ENCODE data around the gene STAT2. TPM values are rescaled to one million over a fixed set of nuclear protein-coding genes. Genes with fewer than 3 reads are reported as not detected.
A peak's percentile ranks its signal among the peaks of the same experiment; 100 is the strongest.

Gene STAT2
- total and polyA plus RNA-seq, 2 of the 13 experiments (the other 11 are each of a cell fraction or from before 2014, with no cell fraction given): 43.5 to 84.6 TPM

GRCh38 chr12:56333679-56334489 lies 26.0 kb downstream of the STAT2 start, which contains the start of gene PAN2 (continued):
- TF ChIP-seq PAXIP1 (CRISPR knock-in tag; conservative IDR thresholded peaks at IDR 0.05) (peak; percentile 45), SYNCRIP (IDR thresholded peaks at IDR 0.05; ENCODE audit: insufficient read depth, low read depth, low read length) (no peak), IRX3 (CRISPR knock-in tag; IDR thresholded peaks at IDR 0.05; ENCODE audit: borderline replicate concordance, low read depth) (no peak), ZMYM4 (CRISPR knock-in tag; IDR thresholded peaks at IDR 0.05) (peak; percentile 68), ELF1 (CRISPR knock-in tag; IDR thresholded peaks at IDR 0.05) (0 out of 2 replicates have a peak, but pooled peaks have one; percentile 17), FOSL2 (CRISPR knock-in tag; IDR thresholded peaks at IDR 0.05) (peak; percentile 30; the same call in 1 of the 2 replicates), SMARCC2 (IDR thresholded peaks at IDR 0.05) (no peak), HDAC2 (CRISPR knock-in tag; IDR thresholded peaks at IDR 0.05) (peak; percentile 29; the same call in 1 of the 2 replicates), HNRNPK (IDR thresholded peaks at IDR 0.05; ENCODE audit: low read depth, low read length, poor library complexity, severe bottlenecking) (peak; percentile 22), REL (CRISPR knock-in tag; conservative IDR thresholded peaks at IDR 0.05) (0 out of 2 replicates have a peak, but pooled peaks have one; percentile 63), STAT6 (CRISPR knock-in tag; IDR thresholded peaks at IDR 0.05; ENCODE audit: borderline replicate concordance) (peak; percentile 69; the same call in 1 of the 2 replicates), CENPBD1 (CRISPR knock-in tag; IDR thresholded peaks at IDR 0.05; ENCODE audit: borderline replicate concordance, low read depth) (no peak), MAX (IDR thresholded peaks at IDR 0.05) (peak; percentile 63; the same call in 1 of the 2 replicates), TEF (CRISPR knock-in tag; IDR thresholded peaks at IDR 0.05) (no peak), ERF (CRISPR knock-in tag; IDR thresholded peaks at IDR 0.05) (peak; percentile 68; the same call in 1 of the 2 replicates), HIC2 (CRISPR knock-in tag; IDR thresholded peaks at IDR 0.05; ENCODE audit: low read depth) (no peak), MEIS2 (CRISPR knock-in tag; IDR thresholded peaks at IDR 0.05) (no peak), ZNF75D (CRISPR knock-in tag; IDR thresholded peaks at IDR 0.05; ENCODE audit: borderline replicate concordance) (0 out of 2 replicates have a peak, but pooled peaks have one; percentile 41), HIVEP1 (CRISPR knock-in tag; IDR thresholded peaks at IDR 0.05) (no peak)
